GM23248 (cell line): ENCODE results near the gene TRIM2.

Experiments
- EZH2 ChIP-seq: fragments of 200-600 bp; sonication (generic); IDR thresholded peaks from 2 replicates; pipeline ENCODE4 v1.6.1; 2018; ENCODE audit warnings: antibody characterized with exemption, mild to moderate bottlenecking; ENCODE audit not compliant: insufficient read depth, poor library complexity, severe bottlenecking
- EZH2phosphoT487 ChIP-seq: fragments of 200-600 bp; sonication (generic); IDR thresholded peaks from 2 replicates; pipeline ENCODE4 v1.6.1; 2018; ENCODE audit warnings: antibody characterized with exemption, moderate library complexity, mild to moderate bottlenecking, low read depth; ENCODE audit not compliant: insufficient read depth

- no peak for TF ChIP-seq EZH2phosphoT487
- no peak for TF ChIP-seq EZH2
Observed at GRCh38 chr4:153181700-153182099, 22.5 kb upstream of the TRIM2 start.
